Measurements from ENCODE around the gene RBFOX2.

RBFOX2 gene

DNA sequence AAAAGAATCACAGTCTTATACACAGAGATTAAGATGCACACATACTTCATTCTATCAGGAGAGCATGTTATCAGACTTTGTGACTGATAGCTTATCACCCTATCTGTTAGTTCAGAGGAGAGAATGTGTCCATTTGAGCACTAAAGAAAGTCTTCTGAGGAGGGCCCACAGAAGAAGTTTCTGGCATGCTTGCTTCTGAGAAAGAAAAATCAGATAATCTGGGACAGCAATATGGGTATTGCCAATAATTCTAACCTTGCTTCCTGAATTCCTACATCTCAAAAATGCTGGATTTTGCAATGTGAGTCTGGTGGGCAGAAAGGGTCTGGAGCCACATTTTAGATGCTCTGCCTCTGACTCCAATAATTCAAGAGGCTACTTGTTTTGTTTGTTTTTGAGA is 128.9 kb downstream of the RBFOX2 start:
- Histone ChIP-seq H3K4me1 (ENCODE audit: control insufficient read depth, insufficient read depth, low read length, poor library complexity, severe bottlenecking) (peaks cover 4% of the 10 kb centered on the region), H3K36me3 (ENCODE audit: control insufficient read depth, insufficient read depth, low read length) (no peaks in the 10 kb centered on the region), H3K27ac (ENCODE audit: insufficient read depth, low read length, poor library complexity, severe bottlenecking) (no peak overlapping the region), H3K4me3 (ENCODE audit: insufficient read depth, low read depth, low read length, poor library complexity, severe bottlenecking) (no peak overlapping the region), H3K27me3 (replicated peaks; ENCODE audit: control insufficient read depth, insufficient read depth, low read length, poor library complexity, severe bottlenecking) (peaks cover 3% of the 10 kb centered on the region), H3K9me3 (ENCODE audit: control insufficient read depth, low read length) (no peaks in the 10 kb centered on the region)
- DNase-seq = no peak

DNA sequence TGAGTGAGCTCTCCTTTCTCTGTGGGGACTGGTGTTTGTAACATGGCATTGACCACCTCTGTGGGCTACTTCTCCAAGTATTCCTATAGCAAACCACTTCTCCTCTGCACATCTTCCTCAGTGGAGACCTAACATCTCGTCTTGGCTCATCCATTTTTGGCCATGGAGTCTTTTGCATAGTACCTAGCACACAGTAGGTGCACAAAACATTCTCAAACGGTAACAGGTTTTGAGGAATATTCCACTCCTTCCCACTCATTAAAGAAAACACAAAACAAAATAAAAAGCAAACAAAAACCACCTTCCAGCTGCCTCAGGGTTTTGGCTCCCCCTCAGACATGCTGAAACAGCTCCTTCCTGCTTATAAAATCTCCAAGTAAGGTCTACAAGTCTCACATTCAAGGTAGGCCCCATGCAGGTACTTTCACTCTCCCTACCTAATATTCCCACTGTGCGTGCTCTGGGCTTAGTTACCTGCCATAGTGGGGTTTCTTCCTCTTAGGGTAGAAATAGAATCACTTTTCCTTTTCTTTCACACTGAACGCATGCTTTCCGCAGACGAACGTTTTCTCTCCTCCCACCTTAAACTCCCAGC is 132.4 kb downstream of the RBFOX2 start:
- Histone ChIP-seq H3K36me3 (ENCODE audit: control insufficient read depth, insufficient read depth, low read length) (no peaks in the 10 kb centered on the region), H3K27ac (ENCODE audit: insufficient read depth, low read length, poor library complexity, severe bottlenecking) (no peak overlapping the region), H3K4me1 (ENCODE audit: control insufficient read depth, insufficient read depth, low read length, poor library complexity, severe bottlenecking) (peaks cover 3% of the 10 kb centered on the region), H3K4me3 (ENCODE audit: insufficient read depth, low read depth, low read length, poor library complexity, severe bottlenecking) (no peak overlapping the region), H3K27me3 (replicated peaks; ENCODE audit: control insufficient read depth, insufficient read depth, low read length, poor library complexity, severe bottlenecking) (peaks cover 5% of the 10 kb centered on the region), H3K9me3 (ENCODE audit: control insufficient read depth, low read length) (no peaks in the 10 kb centered on the region)
- no peak for DNase-seq

DNA sequence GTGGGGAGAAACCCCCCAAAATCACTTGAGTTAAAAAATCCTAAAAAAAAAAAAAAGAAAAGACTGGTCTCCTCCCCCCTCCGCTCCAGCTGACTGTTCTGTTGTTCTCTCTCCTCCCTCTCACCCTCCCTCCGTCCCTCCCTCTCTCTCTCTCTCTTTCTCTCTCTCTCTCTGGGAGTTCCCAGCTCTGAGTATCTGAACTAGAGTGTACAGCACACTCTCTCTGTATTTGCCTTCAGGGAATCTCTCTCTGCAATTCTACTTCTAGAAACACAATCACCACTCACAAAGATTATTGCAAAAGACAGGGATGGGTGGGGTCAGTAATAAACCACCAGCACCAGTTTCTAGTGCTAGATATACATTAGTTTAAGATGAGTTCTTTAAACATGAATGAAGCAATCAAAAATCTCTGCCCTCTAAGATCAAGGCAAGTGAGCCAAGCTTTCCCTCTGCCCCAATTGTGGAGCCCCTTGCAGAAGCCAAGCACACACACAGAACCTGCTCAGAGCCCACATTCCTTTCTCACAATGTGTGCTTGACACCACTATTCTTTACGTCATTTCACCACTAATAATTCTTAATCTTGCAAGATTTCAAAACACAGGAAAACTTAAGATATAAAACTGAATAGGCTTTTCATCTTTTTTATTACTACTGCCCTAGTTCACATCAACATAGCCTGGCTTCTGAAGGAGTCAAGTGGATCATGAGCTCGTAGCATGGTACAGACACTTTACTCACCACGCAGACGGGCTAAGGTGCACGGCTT is 133.5 kb downstream of the RBFOX2 start:
- no peak overlapping the region for H3K4me3 ChIP-seq (ENCODE audit: insufficient read depth, low read depth, low read length, poor library complexity, severe bottlenecking)
- H3K27me3 ChIP-seq (replicated peaks; ENCODE audit: control insufficient read depth, insufficient read depth, low read length, poor library complexity, severe bottlenecking) = peaks cover 8% of the 10 kb centered on the region
- H3K9me3 ChIP-seq (ENCODE audit: control insufficient read depth, low read length) = no peaks in the 10 kb centered on the region
- no peaks in the 10 kb centered on the region for H3K36me3 ChIP-seq (ENCODE audit: control insufficient read depth, insufficient read depth, low read length)
- H3K4me1 ChIP-seq (ENCODE audit: control insufficient read depth, insufficient read depth, low read length, poor library complexity, severe bottlenecking) = no peaks in the 10 kb centered on the region
- no peak overlapping the region for H3K27ac ChIP-seq (ENCODE audit: insufficient read depth, low read length, poor library complexity, severe bottlenecking)
- no peak for DNase-seq

DNA sequence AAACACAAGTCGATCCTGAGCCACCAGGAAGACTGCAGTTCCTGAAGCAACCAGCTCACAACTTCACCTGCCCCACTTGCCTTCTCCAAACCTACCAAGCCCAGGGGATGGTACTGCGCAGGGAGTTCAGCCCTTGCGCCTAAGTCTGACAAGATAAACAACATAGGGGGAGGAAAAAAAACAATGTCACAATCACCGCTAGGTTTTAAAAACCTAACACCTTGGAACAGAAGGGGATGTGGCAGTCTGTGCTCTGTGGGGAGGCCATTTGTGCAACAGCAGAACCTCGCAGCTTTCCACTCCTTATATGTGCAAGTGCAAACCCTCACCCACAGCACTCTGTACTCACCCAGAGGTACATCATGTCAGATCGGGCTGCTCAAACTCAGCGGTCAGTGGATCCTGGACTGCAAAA is 134.2 kb downstream of the RBFOX2 start:
- H3K27ac ChIP-seq (ENCODE audit: insufficient read depth, low read length, poor library complexity, severe bottlenecking) = no peak overlapping the region
- DNase-seq = no peak
- no peaks in the 10 kb centered on the region for H3K4me1 ChIP-seq (ENCODE audit: control insufficient read depth, insufficient read depth, low read length, poor library complexity, severe bottlenecking)

DNA sequence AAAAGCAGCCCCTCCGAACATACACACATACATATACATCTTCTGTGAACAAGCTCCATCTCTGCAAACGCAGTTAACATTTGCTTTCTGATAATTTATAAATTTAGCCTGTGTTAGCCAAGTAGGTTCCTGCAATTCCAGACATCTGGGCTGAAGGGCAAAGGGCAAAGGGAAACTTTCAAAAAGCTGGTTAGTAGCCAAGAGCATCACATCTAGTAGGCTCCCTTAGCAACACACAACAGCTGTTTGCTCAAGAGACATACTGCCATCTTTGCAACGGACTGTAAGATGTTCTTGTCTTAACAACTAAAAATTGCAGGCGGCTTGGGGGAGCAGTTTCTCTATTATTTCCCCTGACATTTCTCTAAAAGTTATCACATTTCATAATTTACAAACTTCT is 134.9 kb downstream of the RBFOX2 start:
- Histone ChIP-seq H3K27ac (ENCODE audit: insufficient read depth, low read length, poor library complexity, severe bottlenecking) (no peak overlapping the region), H3K27me3 (replicated peaks; ENCODE audit: control insufficient read depth, insufficient read depth, low read length, poor library complexity, severe bottlenecking) (peaks cover 8% of the 10 kb centered on the region), H3K36me3 (ENCODE audit: control insufficient read depth, insufficient read depth, low read length) (no peaks in the 10 kb centered on the region), H3K4me1 (ENCODE audit: control insufficient read depth, insufficient read depth, low read length, poor library complexity, severe bottlenecking) (no peaks in the 10 kb centered on the region), H3K4me3 (ENCODE audit: insufficient read depth, low read depth, low read length, poor library complexity, severe bottlenecking) (no peak overlapping the region), H3K9me3 (ENCODE audit: control insufficient read depth, low read length) (no peaks in the 10 kb centered on the region)
- DNase-seq = no peak

More for the DNA sequence above, 134.2 kb downstream of the RBFOX2 start:
- no peaks in the 10 kb centered on the region for H3K36me3 ChIP-seq (ENCODE audit: control insufficient read depth, insufficient read depth, low read length)
- no peak overlapping the region for H3K4me3 ChIP-seq (ENCODE audit: insufficient read depth, low read depth, low read length, poor library complexity, severe bottlenecking)
- H3K27me3 ChIP-seq (replicated peaks; ENCODE audit: control insufficient read depth, insufficient read depth, low read length, poor library complexity, severe bottlenecking) = peaks cover 8% of the 10 kb centered on the region
- no peaks in the 10 kb centered on the region for H3K9me3 ChIP-seq (ENCODE audit: control insufficient read depth, low read length)

DNA sequence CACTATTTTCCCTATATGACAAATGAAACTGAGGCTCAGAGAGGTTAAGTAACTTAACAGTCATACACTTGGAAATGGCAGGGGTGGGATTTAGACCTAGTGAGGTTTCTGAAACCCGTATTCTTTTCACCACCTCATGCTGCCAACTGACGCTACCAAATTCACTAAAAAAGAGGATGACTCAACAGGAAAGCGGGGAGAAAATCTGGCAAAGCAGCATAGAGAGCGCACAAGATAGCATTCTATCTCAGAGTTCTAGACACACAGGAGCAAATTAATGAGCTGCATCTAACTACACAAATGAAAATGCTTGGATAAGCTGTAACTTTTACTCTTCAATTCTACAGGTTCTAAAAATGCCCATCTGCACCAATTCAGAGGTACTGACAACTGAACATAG is 136.4 kb downstream of the RBFOX2 start:
- H3K27me3 ChIP-seq (replicated peaks; ENCODE audit: control insufficient read depth, insufficient read depth, low read length, poor library complexity, severe bottlenecking) = peaks cover 8% of the 10 kb centered on the region
- no peak overlapping the region for H3K27ac ChIP-seq (ENCODE audit: insufficient read depth, low read length, poor library complexity, severe bottlenecking)
- H3K36me3 ChIP-seq (ENCODE audit: control insufficient read depth, insufficient read depth, low read length) = no peaks in the 10 kb centered on the region
- H3K4me1 ChIP-seq (ENCODE audit: control insufficient read depth, insufficient read depth, low read length, poor library complexity, severe bottlenecking) = no peaks in the 10 kb centered on the region
- DNase-seq = no peak
- H3K4me3 ChIP-seq (ENCODE audit: insufficient read depth, low read depth, low read length, poor library complexity, severe bottlenecking) = no peak overlapping the region
- no peaks in the 10 kb centered on the region for H3K9me3 ChIP-seq (ENCODE audit: control insufficient read depth, low read length)

DNA sequence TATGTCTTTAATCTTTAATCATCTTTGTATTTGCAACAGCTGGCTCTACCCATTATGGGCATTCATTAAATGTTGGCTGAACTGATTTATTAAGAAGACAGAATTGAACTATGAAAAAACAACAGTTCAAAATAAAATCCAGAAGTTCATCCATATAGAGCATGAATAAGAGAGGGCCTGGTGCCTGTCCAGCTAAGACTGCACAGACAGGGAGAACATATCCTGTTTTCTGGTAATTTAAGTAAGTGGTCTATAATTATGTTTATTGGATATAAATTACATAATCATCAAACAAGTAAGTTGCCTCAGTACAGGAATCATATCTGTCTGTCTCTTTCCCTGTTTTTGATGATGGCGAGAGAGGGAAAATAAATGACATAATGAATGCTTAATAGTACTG is 137.2 kb downstream of the RBFOX2 start:
- no peak for DNase-seq
- peaks cover 8% of the 10 kb centered on the region for H3K27me3 ChIP-seq (replicated peaks; ENCODE audit: control insufficient read depth, insufficient read depth, low read length, poor library complexity, severe bottlenecking)

DNA sequence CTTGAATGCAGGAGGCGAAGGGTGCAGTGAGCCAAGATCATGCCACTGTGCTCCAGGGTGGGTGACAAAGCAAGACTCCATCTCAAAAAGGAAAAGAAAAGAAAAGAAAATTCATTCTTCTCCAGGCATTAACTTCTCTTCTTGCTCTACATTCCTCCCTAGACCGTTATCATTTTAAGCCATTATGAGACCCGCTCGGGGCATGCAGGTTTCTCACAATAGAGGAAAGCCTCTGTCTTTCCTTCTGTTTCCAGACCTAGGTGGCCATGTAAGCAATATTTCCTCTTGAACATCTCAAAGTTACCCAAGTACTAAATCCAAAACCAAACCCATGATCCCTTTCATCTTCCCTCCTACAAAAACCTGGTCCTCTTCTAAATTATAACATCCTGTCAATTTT is 139.6 kb downstream of the RBFOX2 start:
- Histone ChIP-seq H3K4me3 (ENCODE audit: insufficient read depth, low read depth, low read length, poor library complexity, severe bottlenecking) (no peak overlapping the region), H3K36me3 (ENCODE audit: control insufficient read depth, insufficient read depth, low read length) (no peaks in the 10 kb centered on the region), H3K9me3 (ENCODE audit: control insufficient read depth, low read length) (no peaks in the 10 kb centered on the region), H3K27ac (ENCODE audit: insufficient read depth, low read length, poor library complexity, severe bottlenecking) (no peak overlapping the region), H3K4me1 (ENCODE audit: control insufficient read depth, insufficient read depth, low read length, poor library complexity, severe bottlenecking) (no peaks in the 10 kb centered on the region), H3K27me3 (replicated peaks; ENCODE audit: control insufficient read depth, insufficient read depth, low read length, poor library complexity, severe bottlenecking) (peaks cover 5% of the 10 kb centered on the region)
- DNase-seq = no peak

More for the DNA sequence above, 137.2 kb downstream of the RBFOX2 start:
- no peaks in the 10 kb centered on the region for H3K36me3 ChIP-seq (ENCODE audit: control insufficient read depth, insufficient read depth, low read length)
- H3K4me3 ChIP-seq (ENCODE audit: insufficient read depth, low read depth, low read length, poor library complexity, severe bottlenecking) = no peak overlapping the region
- H3K27ac ChIP-seq (ENCODE audit: insufficient read depth, low read length, poor library complexity, severe bottlenecking) = no peak overlapping the region
- H3K4me1 ChIP-seq (ENCODE audit: control insufficient read depth, insufficient read depth, low read length, poor library complexity, severe bottlenecking) = no peaks in the 10 kb centered on the region
- H3K9me3 ChIP-seq (ENCODE audit: control insufficient read depth, low read length) = no peaks in the 10 kb centered on the region

DNA sequence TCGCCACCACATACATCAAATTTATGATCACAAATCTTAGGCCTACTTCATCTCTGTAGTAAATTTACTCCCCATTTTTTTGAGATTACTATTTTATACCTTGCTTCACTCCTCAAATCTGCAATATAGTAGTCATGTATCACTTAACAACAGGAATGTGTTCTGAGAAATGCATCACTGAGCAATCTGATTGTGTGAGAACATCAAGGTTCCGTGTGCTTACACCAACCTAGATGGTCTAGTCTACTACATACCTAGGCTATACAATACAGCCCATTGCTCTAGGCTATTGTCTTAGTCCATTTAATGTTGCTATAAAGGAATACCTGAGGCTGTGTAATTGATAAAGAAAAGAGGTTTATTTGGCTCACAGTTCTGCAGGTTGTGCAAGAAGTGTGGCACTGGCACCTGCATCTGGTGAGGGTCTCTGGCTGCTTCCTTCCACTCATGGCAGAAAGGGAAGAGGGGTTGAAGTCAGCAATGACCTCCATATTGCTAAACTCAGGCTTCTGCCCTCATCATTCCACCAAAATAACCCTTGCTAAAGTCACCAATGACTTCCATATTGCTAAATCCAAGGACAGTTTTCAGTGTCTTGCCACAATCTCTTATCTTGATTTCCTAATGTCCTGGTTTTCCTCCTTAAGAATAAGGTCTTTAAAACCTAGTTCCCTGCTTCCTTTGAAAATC is 140.3 kb downstream of the RBFOX2 start:
- no peaks in the 10 kb centered on the region for H3K4me1 ChIP-seq (ENCODE audit: control insufficient read depth, insufficient read depth, low read length, poor library complexity, severe bottlenecking)
- no peak overlapping the region for H3K27ac ChIP-seq (ENCODE audit: insufficient read depth, low read length, poor library complexity, severe bottlenecking)
- H3K4me3 ChIP-seq (ENCODE audit: insufficient read depth, low read depth, low read length, poor library complexity, severe bottlenecking) = no peak overlapping the region
- no peaks in the 10 kb centered on the region for H3K9me3 ChIP-seq (ENCODE audit: control insufficient read depth, low read length)
- no peak for DNase-seq
- no peaks in the 10 kb centered on the region for H3K36me3 ChIP-seq (ENCODE audit: control insufficient read depth, insufficient read depth, low read length)
- peaks cover 5% of the 10 kb centered on the region for H3K27me3 ChIP-seq (replicated peaks; ENCODE audit: control insufficient read depth, insufficient read depth, low read length, poor library complexity, severe bottlenecking)

DNA sequence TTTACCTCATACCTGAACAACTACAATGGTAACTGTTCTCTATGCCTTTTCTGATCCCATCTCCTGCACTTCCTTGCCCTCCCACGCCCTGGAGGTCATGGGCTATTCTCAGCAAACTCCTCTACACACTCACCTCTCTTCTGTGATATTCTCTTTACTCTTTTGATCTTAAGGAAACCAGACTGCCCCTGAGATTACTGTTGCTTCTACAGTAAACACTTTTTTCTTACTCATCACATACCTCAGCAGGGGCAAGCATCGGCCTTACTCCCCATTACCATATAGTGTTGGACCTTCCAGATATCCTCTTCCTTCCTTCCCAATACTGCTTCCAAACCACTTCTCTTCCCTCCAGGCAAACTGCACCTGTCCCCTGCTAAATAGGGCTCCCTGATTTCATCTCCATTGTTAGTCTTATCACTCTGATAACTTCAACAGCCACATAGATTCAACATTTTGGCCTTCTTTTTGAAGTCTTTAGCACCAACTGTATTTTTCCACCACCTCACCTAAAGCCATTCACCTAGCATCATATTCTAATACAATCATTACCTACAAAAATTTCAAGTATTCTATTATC is 141.2 kb downstream of the RBFOX2 start:
- no peak for DNase-seq
- Histone ChIP-seq H3K4me1 (ENCODE audit: control insufficient read depth, insufficient read depth, low read length, poor library complexity, severe bottlenecking) (no peaks in the 10 kb centered on the region), H3K36me3 (ENCODE audit: control insufficient read depth, insufficient read depth, low read length) (no peaks in the 10 kb centered on the region), H3K9me3 (ENCODE audit: control insufficient read depth, low read length) (no peaks in the 10 kb centered on the region), H3K27me3 (replicated peaks; ENCODE audit: control insufficient read depth, insufficient read depth, low read length, poor library complexity, severe bottlenecking) (peaks cover 5% of the 10 kb centered on the region), H3K27ac (ENCODE audit: insufficient read depth, low read length, poor library complexity, severe bottlenecking) (no peak overlapping the region), H3K4me3 (ENCODE audit: insufficient read depth, low read depth, low read length, poor library complexity, severe bottlenecking) (no peak overlapping the region)
